ENCODE measurements around the gene FOXO4.

DNA sequence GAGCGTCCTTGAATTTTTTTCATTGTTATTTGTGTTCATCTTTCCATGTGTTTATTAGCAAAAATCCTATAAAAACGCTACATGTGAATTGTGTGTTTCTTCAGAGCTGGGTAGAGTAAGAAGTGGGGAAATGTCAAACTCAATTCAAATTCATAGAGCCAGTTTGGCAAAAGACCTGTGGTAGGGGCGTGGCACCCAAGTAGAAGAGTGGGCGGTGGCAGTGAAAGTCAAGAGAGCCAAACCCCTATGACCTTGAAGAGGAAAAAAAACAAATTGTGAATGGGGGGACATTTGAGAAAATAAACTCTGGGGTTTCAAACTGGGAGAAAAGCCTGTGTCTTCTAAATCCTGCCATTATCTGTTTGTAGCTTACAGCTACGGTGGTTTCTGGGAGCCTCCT is 4.4 kb upstream of the FOXO4 start:
- no peak for TF ChIP-seq CTCF (IDR thresholded peaks at IDR 0.05)
- no peak for TF ChIP-seq POLR2A (IDR thresholded peaks at IDR 0.05)

Measured in testis (tissue), 2 donors.